Neural progenitor cell (in vitro differentiated cells): ENCODE data around the gene NUAK1. TPM values are rescaled to one million over a fixed set of nuclear protein-coding genes. Genes with fewer than 3 reads are reported as not detected.

Experiments used
- DNase-seq: peaks from one replicate; pipeline ENCODE4 v3.0.0-alpha.2; 2016; ENCODE audit warnings: low spot score
- H2AFZ ChIP-seq: fragments of 200-600 bp; sonication (generic); replicated peaks from 2 replicates; pipeline ENCODE4 v1.6.1; 2016; ENCODE audit warnings: antibody characterized with exemption
- H3F3A ChIP-seq: fragments of 200-600 bp; sonication (generic); 2 replicates; pipeline ENCODE4 v1.6.1; 2016; ENCODE audit warnings: antibody characterized with exemption, low read depth
- H3K27ac ChIP-seq: fragments of 200-600 bp; sonication (generic); 2 replicates; pipeline ENCODE4 v1.5.1; 2016; ENCODE audit warnings: mild to moderate bottlenecking
- H3K27me3 ChIP-seq: fragments of 200-600 bp; sonication (generic); 2 replicates; pipeline ENCODE4 v1.6.1; 2016; ENCODE audit warnings: mild to moderate bottlenecking, moderate library complexity
- H3K36me3 ChIP-seq: fragments of 200-600 bp; sonication (generic); 2 replicates; pipeline ENCODE4 v1.5.1; 2016
- H3K4me1 ChIP-seq: fragments of 200-600 bp; sonication (generic); 2 replicates; pipeline ENCODE4 v1.6.1; 2016; ENCODE audit warnings: mixed run types
- H3K4me2 ChIP-seq: fragments of 200-600 bp; sonication (generic); 2 replicates; pipeline ENCODE4 v1.6.1; 2016
- H3K4me3 ChIP-seq: fragments of 200-600 bp; sonication (generic); 2 replicates; pipeline ENCODE4 v1.5.1; 2016
- H3K79me2 ChIP-seq: fragments of 200-600 bp; sonication (generic); 2 replicates; pipeline ENCODE4 v1.6.1; 2016; ENCODE audit warnings: low read depth
- H3K9ac ChIP-seq: fragments of 200-600 bp; sonication (generic); 2 replicates; pipeline ENCODE4 v1.6.1; 2016
- H3K9me3 ChIP-seq: fragments of 200-600 bp; sonication (generic); 2 replicates; pipeline ENCODE4 v1.5.1; 2016; ENCODE audit warnings: low read depth
- H4K20me1 ChIP-seq: fragments of 200-600 bp; sonication (generic); 2 replicates; pipeline ENCODE4 v1.6.1; 2016; ENCODE audit warnings: low read depth
- H3K27ac Mint-ChIP-seq: 3 replicates; pipeline ENCODE4 v1.8.0; 2021; ENCODE audit warnings: mixed read lengths
- H3K27me3 Mint-ChIP-seq: 2 replicates; pipeline ENCODE4 v1.8.0; 2022; ENCODE audit warnings: low read depth, mild to moderate bottlenecking, inconsistent platforms, moderate library complexity, mixed read lengths; ENCODE audit not compliant: insufficient read depth
- H3K36me3 Mint-ChIP-seq: 3 replicates; pipeline ENCODE4 v1.8.0; 2021; ENCODE audit warnings: mixed read lengths
- H3K4me1 Mint-ChIP-seq: 3 replicates; pipeline ENCODE4 v1.8.0; 2021; ENCODE audit warnings: mixed read lengths
- H3K4me3 Mint-ChIP-seq: 3 replicates; pipeline ENCODE4 v1.8.0; 2021; ENCODE audit warnings: mild to moderate bottlenecking, moderate library complexity, mixed read lengths
- H3K9me3 Mint-ChIP-seq: 3 replicates; pipeline ENCODE4 v1.8.0; 2020; ENCODE audit warnings: mixed read lengths
- CTCF ChIP-seq: fragments of 200-600 bp; sonication (generic); IDR thresholded peaks from 2 replicates; pipeline ENCODE4 v1.5.1; 2017; ENCODE audit warnings: antibody characterized with exemption, mild to moderate bottlenecking
- EZH2 ChIP-seq: fragments of 200-600 bp; sonication (generic); IDR thresholded peaks from 2 replicates; pipeline ENCODE4 v1.6.1; 2017; ENCODE audit warnings: antibody characterized with exemption, mild to moderate bottlenecking, moderate library complexity
- EZH2phosphoT487 ChIP-seq: fragments of 200-600 bp; sonication (generic); IDR thresholded peaks from 2 replicates; pipeline ENCODE4 v1.6.1; 2017; ENCODE audit warnings: antibody characterized with exemption
- total RNA-seq: library from RNA; depleted of rRNA; stranded (reverse); fragments of >200 nt; gene quantifications from 2 replicates; pipeline ENCODE4 v1.2.3, GENCODE V29; 2015; ENCODE audit warnings: low replicate concordance

Gene NUAK1
- total RNA-seq, 1 donor from 2014 or later: 18.8 TPM

- Histone ChIP-seq H3K79me2 (peaks cover 46% of the 10 kb centered on the region), H3K36me3 (no peaks in the 10 kb centered on the region), H3F3A (peaks cover 14% of the 10 kb centered on the region), H3K27ac (no peak overlapping the region), H3K4me1 (peaks cover 69% of the 10 kb centered on the region), H3K9ac (no peak overlapping the region), H2AFZ (no peak overlapping the region), H3K9me3 (no peaks in the 10 kb centered on the region), H4K20me1 (peaks cover 73% of the 10 kb centered on the region), H3K27me3 (no peaks in the 10 kb centered on the region), H3K4me3 (no peak overlapping the region), H3K4me2 (peak overlapping the region; percentile 11)
- TF ChIP-seq CTCF: no peak
- no peak for TF ChIP-seq EZH2
- TF ChIP-seq EZH2phosphoT487: no peak
- Mint-ChIP-seq H3K9me3 (no peaks in the 10 kb centered on the region), H3K4me1 (peaks cover 98% of the 10 kb centered on the region), H3K27me3 (peaks cover 4% of the 10 kb centered on the region), H3K27ac (no peak overlapping the region), H3K36me3 (peaks cover under 1% of the 10 kb centered on the region), H3K4me3 (no peak overlapping the region)
- DNase-seq: no peak
Measured at GRCh38 chr12:106110626-106111300, 28.0 kb downstream of the NUAK1 start.

DNA sequence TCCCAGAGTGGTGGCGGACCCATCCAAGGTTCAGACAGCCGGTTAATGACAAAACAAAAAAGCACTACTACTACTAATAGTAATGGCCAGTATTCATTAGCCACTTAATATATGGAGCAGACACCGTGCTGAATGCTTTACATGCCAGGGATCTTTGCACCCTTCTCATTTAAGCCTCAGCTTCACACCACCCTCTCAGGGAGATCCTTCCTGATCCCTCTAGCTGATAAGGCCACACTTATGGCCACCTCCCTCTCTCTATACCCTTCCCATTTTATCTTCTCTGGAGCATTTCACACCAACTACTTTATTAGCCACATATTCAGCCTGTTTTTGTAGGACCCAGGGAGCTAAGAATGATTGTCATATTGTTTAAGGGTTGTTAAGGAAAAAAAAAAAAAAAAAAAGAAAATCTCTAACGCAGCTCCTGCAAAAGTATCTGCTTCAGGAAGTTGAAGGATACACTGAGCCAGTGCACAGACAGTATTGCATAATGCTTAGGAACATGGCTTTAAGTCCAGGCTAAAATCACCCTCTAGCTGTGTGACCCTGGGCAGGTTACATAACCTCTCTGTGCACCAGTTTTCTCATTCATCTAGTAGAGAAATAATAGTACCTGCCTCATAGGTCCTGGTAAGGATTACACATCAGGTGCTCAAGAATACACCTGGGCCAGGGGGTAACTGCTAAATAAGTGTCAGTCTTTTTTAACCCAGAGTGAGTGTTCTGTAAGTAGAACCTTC, 29.4 kb downstream of the NUAK1 start:
- H3K79me2 ChIP-seq: peaks cover 40% of the 10 kb centered on the region
- TF ChIP-seq CTCF (no peak), EZH2phosphoT487 (no peak), EZH2 (no peak)
- H3K4me2 ChIP-seq: no peak overlapping the region
- no peak overlapping the region for H3K4me3 ChIP-seq
- peaks cover 95% of the 10 kb centered on the region for H3K4me1 Mint-ChIP-seq
- H3K27ac Mint-ChIP-seq: peak overlapping the region; percentile 89
- peaks cover 55% of the 10 kb centered on the region for H3K4me1 ChIP-seq
- no peak overlapping the region for H3K9ac ChIP-seq
- H3K9me3 ChIP-seq: no peaks in the 10 kb centered on the region
- peaks cover 61% of the 10 kb centered on the region for H4K20me1 ChIP-seq
- H3K36me3 ChIP-seq: no peaks in the 10 kb centered on the region
- peaks cover 4% of the 10 kb centered on the region for H3K27me3 Mint-ChIP-seq
- peak overlapping the region; percentile 72 for H3K4me3 Mint-ChIP-seq
- DNase-seq: no peak
- H3K27me3 ChIP-seq: no peaks in the 10 kb centered on the region
- peaks cover 6% of the 10 kb centered on the region for H3F3A ChIP-seq
- no peaks in the 10 kb centered on the region for H3K9me3 Mint-ChIP-seq
- no peak overlapping the region for H2AFZ ChIP-seq
- H3K36me3 Mint-ChIP-seq: peaks cover 9% of the 10 kb centered on the region
- H3K27ac ChIP-seq: no peak overlapping the region

DNA sequence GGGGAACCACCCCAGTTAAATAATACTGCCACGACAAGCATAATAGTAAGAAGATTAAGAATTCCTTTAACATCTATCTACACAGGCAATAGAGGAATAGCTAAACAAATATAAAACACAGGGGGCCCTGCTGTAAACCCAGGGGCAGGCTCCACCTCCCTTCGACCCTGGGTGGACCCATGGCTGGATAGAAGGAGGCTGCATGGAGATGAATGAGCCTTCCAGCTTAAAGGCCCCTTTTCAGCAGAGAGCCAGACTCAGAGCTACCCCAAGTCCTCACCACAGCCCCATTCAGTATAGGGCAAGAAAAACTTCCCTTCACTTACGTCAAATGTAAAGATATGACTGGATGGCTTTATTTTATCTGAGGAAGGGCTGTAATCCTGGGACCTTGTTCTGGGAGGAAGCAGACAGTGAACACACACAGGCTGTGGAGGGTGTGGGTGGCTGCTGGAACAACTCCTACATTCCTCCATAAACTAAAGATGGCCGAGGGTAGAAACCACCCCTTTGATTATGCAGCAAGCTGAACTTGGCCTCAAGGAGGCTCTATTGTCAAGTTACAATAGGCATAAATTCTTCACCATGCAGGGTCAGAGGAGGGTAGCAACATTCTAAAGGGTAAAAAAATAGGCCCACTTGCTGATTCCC, 30.4 kb downstream of the NUAK1 start:
- Mint-ChIP-seq H3K27me3 (peaks cover 7% of the 10 kb centered on the region), H3K9me3 (no peaks in the 10 kb centered on the region), H3K36me3 (peaks cover 17% of the 10 kb centered on the region), H3K4me3 (peak overlapping the region; percentile 60), H3K27ac (peak overlapping the region; percentile 70), H3K4me1 (peaks cover 88% of the 10 kb centered on the region)
- TF ChIP-seq EZH2: no peak
- no peak for TF ChIP-seq CTCF
- Histone ChIP-seq H3K9ac (no peak overlapping the region), H3F3A (peaks cover 4% of the 10 kb centered on the region), H3K27me3 (no peaks in the 10 kb centered on the region), H3K36me3 (no peaks in the 10 kb centered on the region), H3K4me3 (no peak overlapping the region), H3K27ac (no peak overlapping the region), H4K20me1 (peaks cover 60% of the 10 kb centered on the region), H2AFZ (no peak overlapping the region), H3K4me2 (peak overlapping the region; percentile 24), H3K79me2 (peaks cover 38% of the 10 kb centered on the region), H3K4me1 (peaks cover 53% of the 10 kb centered on the region), H3K9me3 (no peaks in the 10 kb centered on the region)
- no peak for DNase-seq
